Lower lobe of right lung (tissue), 2 donors: Measurements from ENCODE around the gene SYT1. TPM values are rescaled to one million over a fixed set of nuclear protein-coding genes. Genes with fewer than 3 reads are reported as not detected.

Experiments
- ATAC-seq, 2 donors: fragments of 200-7000 bp; cut with Tn5 transposase; one replicate each; pipeline ENCODE4 v1.9.1; 2020 to 2022; ENCODE audit warnings: mild to moderate bottlenecking in 2 of 2, moderate library complexity in 2 of 2
- DNase-seq: peaks from one replicate; pipeline ENCODE4 v3.0.0-alpha.2; 2020
- H3K27ac ChIP-seq: fragments of 200-600 bp; one replicate; pipeline ENCODE4 v1.8.0; 2022
- H3K27me3 ChIP-seq: fragments of 200-600 bp; one replicate; pipeline ENCODE4 v1.8.0; 2022; ENCODE audit warnings: low read depth
- H3K36me3 ChIP-seq: fragments of 200-600 bp; one replicate; pipeline ENCODE4 v1.8.0; 2022; ENCODE audit warnings: mild to moderate bottlenecking
- H3K4me1 ChIP-seq: fragments of 200-600 bp; one replicate; pipeline ENCODE4 v1.8.0; 2022
- H3K4me3 ChIP-seq: fragments of 200-600 bp; one replicate; pipeline ENCODE4 v1.8.0; 2022; ENCODE audit warnings: mild to moderate bottlenecking
- H3K9me3 ChIP-seq: fragments of 200-600 bp; one replicate; pipeline ENCODE4 v1.8.0; 2022
- intact Hi-C: fragments of 100-400 bp; cut with DNase I; formaldehyde crosslinking; loops from one replicate; pipeline ENCODE4 v1.11.0; 2022
- total RNA-seq: library from RNA; stranded (reverse); fragmentation: NEBNext Ultra II Directional; extraction: Animal tissue kit (Norgen Biotek cat#: 25700); gene quantifications from one replicate; pipeline ENCODE4 v1.2.1, GENCODE V29; 2021
- TF ChIP-seq, protein P1 (sequence below): fragments of 200-600 bp; IDR thresholded peaks from one replicate; pipeline ENCODE4 v1.8.0; 2022; ENCODE audit warnings: antibody characterized with exemption, mild to moderate bottlenecking
- donor health status: DM: no; HTN: yes; CAD: no; lungs with severe emphysema.

The SYT1 gene
- total RNA-seq, 1 donor from 2014 or later, result 0.95 TPM

DNA sequence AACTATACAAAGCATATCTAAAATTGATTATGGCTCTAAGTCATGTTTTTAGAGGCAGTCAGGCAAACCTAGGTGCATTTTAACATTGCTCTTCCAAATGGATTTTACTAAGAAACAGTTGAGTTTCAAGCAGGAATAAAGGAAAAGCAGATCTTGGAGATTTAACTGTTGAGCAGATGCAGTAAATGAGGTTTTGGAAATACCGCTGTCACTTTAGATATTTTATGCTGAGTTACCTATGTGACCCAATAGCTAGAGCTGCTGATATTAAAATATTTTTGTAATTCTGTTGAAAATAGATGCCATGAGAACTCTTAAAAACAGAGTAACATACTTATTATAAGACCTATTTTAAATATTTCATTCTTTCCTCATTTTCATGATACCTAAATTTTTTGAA is 181.4 kb downstream of the SYT1 start:
- no peak overlapping the region for H3K27ac ChIP-seq
- H3K36me3 ChIP-seq, result no peaks in the 10 kb centered on the region
- intact Hi-C loops, result no loop called here
- H3K27me3 ChIP-seq, result no peaks in the 10 kb centered on the region
- DNase-seq, result no peak
- ATAC-seq, result no peak
- H3K4me1 ChIP-seq, result no peaks in the 10 kb centered on the region
- no peaks in the 10 kb centered on the region for H3K9me3 ChIP-seq
- TF ChIP-seq, protein P1, sequence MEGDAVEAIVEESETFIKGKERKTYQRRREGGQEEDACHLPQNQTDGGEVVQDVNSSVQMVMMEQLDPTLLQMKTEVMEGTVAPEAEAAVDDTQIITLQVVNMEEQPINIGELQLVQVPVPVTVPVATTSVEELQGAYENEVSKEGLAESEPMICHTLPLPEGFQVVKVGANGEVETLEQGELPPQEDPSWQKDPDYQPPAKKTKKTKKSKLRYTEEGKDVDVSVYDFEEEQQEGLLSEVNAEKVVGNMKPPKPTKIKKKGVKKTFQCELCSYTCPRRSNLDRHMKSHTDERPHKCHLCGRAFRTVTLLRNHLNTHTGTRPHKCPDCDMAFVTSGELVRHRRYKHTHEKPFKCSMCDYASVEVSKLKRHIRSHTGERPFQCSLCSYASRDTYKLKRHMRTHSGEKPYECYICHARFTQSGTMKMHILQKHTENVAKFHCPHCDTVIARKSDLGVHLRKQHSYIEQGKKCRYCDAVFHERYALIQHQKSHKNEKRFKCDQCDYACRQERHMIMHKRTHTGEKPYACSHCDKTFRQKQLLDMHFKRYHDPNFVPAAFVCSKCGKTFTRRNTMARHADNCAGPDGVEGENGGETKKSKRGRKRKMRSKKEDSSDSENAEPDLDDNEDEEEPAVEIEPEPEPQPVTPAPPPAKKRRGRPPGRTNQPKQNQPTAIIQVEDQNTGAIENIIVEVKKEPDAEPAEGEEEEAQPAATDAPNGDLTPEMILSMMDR, result no peak
- no peak overlapping the region for H3K4me3 ChIP-seq

- intact Hi-C loops, result no loop called here
- H3K9me3 ChIP-seq, result no peaks in the 10 kb centered on the region
- TF ChIP-seq, protein P1, result no peak
- no peaks in the 10 kb centered on the region for H3K36me3 ChIP-seq
- no peak overlapping the region for H3K4me3 ChIP-seq
- no peak overlapping the region for H3K27ac ChIP-seq
- H3K4me1 ChIP-seq, result no peaks in the 10 kb centered on the region
- H3K27me3 ChIP-seq, result no peaks in the 10 kb centered on the region
- ATAC-seq, result no peak
- DNase-seq, result no peak
These were observed 184.4 kb downstream of the SYT1 start for GRCh38 chr12:79048962-79049361.

- Histone ChIP-seq H3K4me1 (no peaks in the 10 kb centered on the region), H3K27ac (no peak overlapping the region), H3K27me3 (no peaks in the 10 kb centered on the region), H3K36me3 (no peaks in the 10 kb centered on the region), H3K4me3 (no peak overlapping the region), H3K9me3 (no peaks in the 10 kb centered on the region)
- TF ChIP-seq, protein P1, result no peak
- no peak for DNase-seq
- intact Hi-C loops, result no loop called here
- no peak for ATAC-seq
These were observed 188.8 kb downstream of the SYT1 start for GRCh38 chr12:79053394-79053793.

GRCh38 chr12:79055926-79056674 is 191.5 kb downstream of the SYT1 start:
- no peak for DNase-seq
- TF ChIP-seq, protein P1, result no peak
- Histone ChIP-seq H3K4me3 (no peak overlapping the region), H3K27ac (no peak overlapping the region), H3K9me3 (no peaks in the 10 kb centered on the region), H3K4me1 (no peaks in the 10 kb centered on the region), H3K27me3 (no peaks in the 10 kb centered on the region), H3K36me3 (no peaks in the 10 kb centered on the region)
- no peak for ATAC-seq
- intact Hi-C loops, result no loop called here

DNA sequence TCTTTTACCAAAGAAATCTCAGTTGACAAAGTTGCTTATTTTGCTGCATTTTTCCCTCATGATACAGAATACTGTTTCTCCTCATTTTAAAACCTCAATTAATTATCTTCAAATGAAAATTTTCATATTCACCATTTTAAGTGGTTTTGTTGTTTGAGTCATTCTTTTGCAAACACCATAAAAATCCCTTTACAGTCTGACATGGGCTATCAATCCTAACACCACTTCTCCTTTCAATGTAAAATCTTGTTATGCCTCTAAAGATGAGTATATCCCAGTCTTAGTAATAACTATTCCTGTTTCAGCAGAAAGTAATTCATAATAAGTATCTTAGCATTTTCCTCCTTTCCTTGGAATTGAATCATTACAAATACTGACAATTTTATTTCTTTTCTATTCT is 192.2 kb downstream of the SYT1 start:
- intact Hi-C loops, result no loop called here
- Histone ChIP-seq H3K36me3 (no peaks in the 10 kb centered on the region), H3K27ac (no peak overlapping the region), H3K4me1 (no peaks in the 10 kb centered on the region), H3K4me3 (no peak overlapping the region), H3K27me3 (no peaks in the 10 kb centered on the region), H3K9me3 (no peaks in the 10 kb centered on the region)
- no peak for DNase-seq
- no peak for ATAC-seq
- TF ChIP-seq, protein P1, result no peak
